Activated CD4-positive, alpha-beta memory T cell treated with anti-CD3 and anti-CD28 coated beads for 36 hours (primary cell): ENCODE measurements around the gene MALSU1. TPM values are rescaled to one million over a fixed set of nuclear protein-coding genes. Genes with fewer than 3 reads are reported as not detected.

Experiments
- CTCF ChIA-PET: fragments of 350-600 bp; sonication (Branson Sonifier 250); formaldehyde crosslinking; loops from one replicate; lab custom pipeline; 2021; ENCODE audit warnings: antibody characterized with exemption, inconsistent platforms; lab: Charles Lee
- POLR2A ChIA-PET: fragments of 350-600 bp; sonication (Branson Sonifier 250); formaldehyde crosslinking; loops from one replicate; lab custom pipeline; 2021; ENCODE audit warnings: antibody characterized with exemption; lab: Charles Lee
- DNase-seq: peaks from one replicate; pipeline ENCODE4 v3.0.0-alpha.2; 2020
- H3K27ac Mint-ChIP-seq: one replicate; pipeline ENCODE4 v1.8.0; 2021; ENCODE audit warnings: mixed read lengths
- H3K27me3 Mint-ChIP-seq: one replicate; pipeline ENCODE4 v1.8.0; 2021; ENCODE audit warnings: mixed read lengths
- H3K36me3 Mint-ChIP-seq: one replicate; pipeline ENCODE4 v1.8.0; 2021; ENCODE audit warnings: mixed read lengths
- H3K4me1 Mint-ChIP-seq: one replicate; pipeline ENCODE4 v1.8.0; 2021; ENCODE audit warnings: low read depth, mixed read lengths
- H3K4me3 Mint-ChIP-seq: one replicate; pipeline ENCODE4 v1.8.0; 2021; ENCODE audit warnings: mild to moderate bottlenecking, mixed read lengths
- H3K9me3 Mint-ChIP-seq: one replicate; pipeline ENCODE4 v1.8.0; 2021; ENCODE audit warnings: mixed read lengths
- intact Hi-C: fragments of 100-400 bp; cut with micrococcal nuclease; formaldehyde crosslinking; loops from one replicate; pipeline ENCODE4 v1.15.1; 2023
- total RNA-seq, 2 experiments: library from RNA; stranded (reverse); gene quantifications; one replicate each; pipeline ENCODE4 v1.2.3, GENCODE V29; 2021

The MALSU1 gene
- total RNA-seq, 2 experiments from 2014 or later = 100 to 101 TPM

- peaks cover 22% of the 10 kb centered on the region for H3K4me1 Mint-ChIP-seq
- no peak overlapping the region for H3K27ac Mint-ChIP-seq
- ChIA-PET POLR2A (no interaction called here), CTCF (no interaction called here)
- H3K36me3 Mint-ChIP-seq = no peaks in the 10 kb centered on the region
- DNase-seq = no peak
- H3K27me3 Mint-ChIP-seq = peaks cover 10% of the 10 kb centered on the region
- no peaks in the 10 kb centered on the region for H3K9me3 Mint-ChIP-seq
- no peak overlapping the region for H3K4me3 Mint-ChIP-seq
- intact Hi-C loops = no loop called here
Observed at GRCh38 chr7:23353172-23353571, 54.0 kb downstream of the MALSU1 start.

GRCh38 chr7:23356168-23356567, 57.0 kb downstream of the MALSU1 start:
- ChIA-PET POLR2A (interaction anchor here (0.6 to 1.0 kb wide), 5 partner anchors 8 to 91 kb away, joined by 3 to 4 read pairs (median 3); partner anchors contain the start of gene MALSU1), CTCF (interaction anchor here (0.9 to 1.4 kb wide), 2 partner anchors 17 to 84 kb away, joined by 3 to 6 read pairs; no protein-coding TSS in a partner anchor)
- H3K4me1 Mint-ChIP-seq = peaks cover 22% of the 10 kb centered on the region

GRCh38 chr7:23356726-23357125, 57.6 kb downstream of the MALSU1 start:
- CTCF ChIA-PET = no interaction called here
- H3K9me3 Mint-ChIP-seq = no peaks in the 10 kb centered on the region
- no peak overlapping the region for H3K4me3 Mint-ChIP-seq
- peak overlapping the region; percentile 3 for H3K27ac Mint-ChIP-seq
- H3K4me1 Mint-ChIP-seq = peaks cover 20% of the 10 kb centered on the region
- H3K36me3 Mint-ChIP-seq = no peaks in the 10 kb centered on the region
- intact Hi-C loops = loop anchor here (1.0 to 5.0 kb wide), 10 partner anchors 10 to 239 kb away; partner anchors contain the start of genes MALSU1 and TRA2A
- POLR2A ChIA-PET = interaction anchor here (0.6 to 1.0 kb wide), 2 partner anchors 16 to 38 kb away, joined by 3 read pairs; no protein-coding TSS in a partner anchor
- peaks cover 13% of the 10 kb centered on the region for H3K27me3 Mint-ChIP-seq
- DNase-seq = peak; percentile 24

More at GRCh38 chr7:23356168-23356567, 57.0 kb downstream of the MALSU1 start:
- no peak overlapping the region for H3K4me3 Mint-ChIP-seq
- no peak overlapping the region for H3K27ac Mint-ChIP-seq
- H3K36me3 Mint-ChIP-seq = no peaks in the 10 kb centered on the region
- intact Hi-C loops = loop anchor here (1.0 to 5.0 kb wide), 5 partner anchors 10 to 176 kb away; partner anchors contain the start of genes MALSU1 and TRA2A
- no peaks in the 10 kb centered on the region for H3K9me3 Mint-ChIP-seq
- no peak for DNase-seq
- H3K27me3 Mint-ChIP-seq = peaks cover 13% of the 10 kb centered on the region

DNA sequence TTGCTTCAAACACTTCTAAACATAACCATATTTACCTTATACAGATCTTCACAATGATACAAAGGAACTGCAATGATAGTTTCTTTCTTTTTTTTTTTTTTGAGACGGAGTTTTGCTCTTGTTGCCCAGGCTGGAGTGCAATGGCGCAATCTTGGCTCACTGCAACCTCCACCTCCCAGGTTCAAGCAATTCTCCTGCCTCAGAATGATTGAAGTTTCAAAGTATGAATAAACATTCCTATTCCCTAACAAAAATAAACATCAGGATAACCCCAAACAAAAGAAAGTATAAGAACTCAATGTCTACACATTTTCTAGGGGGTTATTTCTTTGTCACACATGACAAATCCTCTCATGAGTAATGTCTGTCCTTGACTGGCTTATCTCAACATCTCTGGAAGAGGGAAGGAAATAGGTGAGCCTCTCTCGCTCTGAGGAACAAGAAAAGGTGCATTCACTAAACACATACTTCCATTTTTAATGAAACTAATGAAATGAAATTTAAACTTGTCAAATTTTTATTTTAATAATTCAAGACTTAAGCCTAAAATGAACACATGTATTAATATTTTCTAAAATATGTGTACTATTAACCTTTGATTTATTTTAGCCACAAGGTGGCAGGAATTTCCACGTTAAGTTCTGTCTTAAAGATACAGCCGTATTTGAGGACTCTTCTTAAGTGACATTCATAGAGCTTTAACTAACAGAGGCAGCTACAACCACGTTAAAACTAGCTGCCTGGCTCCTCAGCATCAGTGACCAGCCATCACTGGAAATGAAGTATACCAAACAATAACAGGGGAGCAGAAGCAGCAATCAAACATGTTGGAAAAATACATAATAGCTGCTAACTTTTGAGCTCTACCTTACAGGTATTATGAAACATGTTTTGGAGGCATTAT, 58.3 kb downstream of the MALSU1 start:
- peaks cover 20% of the 10 kb centered on the region for H3K4me1 Mint-ChIP-seq
- no peaks in the 10 kb centered on the region for H3K36me3 Mint-ChIP-seq
- intact Hi-C loops = loop anchor here (1.0 to 5.0 kb wide), 8 partner anchors 16 to 238 kb away; partner anchors contain the start of genes MALSU1 and TRA2A
- H3K9me3 Mint-ChIP-seq = no peaks in the 10 kb centered on the region
- POLR2A ChIA-PET = interaction anchor here (0.9 to 1.5 kb wide), 3 partner anchors 13 to 110 kb away, joined by 3 to 9 read pairs (median 5); no protein-coding TSS in a partner anchor
- no peak overlapping the region for H3K27ac Mint-ChIP-seq
- H3K27me3 Mint-ChIP-seq = peaks cover 17% of the 10 kb centered on the region
- no peak for DNase-seq
- H3K4me3 Mint-ChIP-seq = no peak overlapping the region
- CTCF ChIA-PET = interaction anchor here (0.5 to 2.3 kb wide), 29 partner anchors 10 to 1424 kb away, joined by 3 to 44 read pairs (median 4); partner anchors contain the start of gene IGF2BP3

DNA sequence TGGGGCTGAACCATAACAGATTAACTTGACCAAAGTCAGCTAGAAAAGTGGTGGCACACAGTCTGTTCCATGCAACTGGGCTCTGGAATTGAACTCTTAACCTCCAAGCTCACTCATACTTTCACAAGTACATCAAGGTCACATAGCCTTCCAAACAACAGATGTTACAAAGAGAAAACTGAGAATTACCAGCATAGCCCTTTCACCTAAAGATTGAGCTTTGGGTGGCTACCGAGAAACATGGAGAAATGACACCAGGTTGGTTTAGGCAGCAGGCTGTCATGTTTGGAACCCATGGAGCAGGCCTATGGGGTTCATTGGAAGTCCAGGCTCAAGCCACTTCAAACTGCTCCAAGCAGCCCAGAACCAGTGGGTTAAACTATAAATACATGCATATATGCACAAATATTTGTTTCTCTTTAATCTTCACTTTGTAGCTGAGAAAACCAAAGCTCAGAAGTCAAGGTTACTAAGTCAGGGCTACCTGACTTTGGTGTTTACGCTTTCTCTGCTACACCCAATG, 59.1 kb downstream of the MALSU1 start:
- ChIA-PET POLR2A (interaction anchor here (0.9 to 1.5 kb wide), 4 partner anchors 12 to 172 kb away, joined by 3 to 9 read pairs (median 4); no protein-coding TSS in a partner anchor), CTCF (interaction anchor here (0.5 to 2.3 kb wide), 29 partner anchors 11 to 1425 kb away, joined by 3 to 44 read pairs (median 4); partner anchors contain the start of gene IGF2BP3)
- Mint-ChIP-seq H3K36me3 (no peaks in the 10 kb centered on the region), H3K27me3 (peaks cover 17% of the 10 kb centered on the region), H3K27ac (no peak overlapping the region), H3K4me1 (peaks cover 20% of the 10 kb centered on the region), H3K9me3 (no peaks in the 10 kb centered on the region), H3K4me3 (no peak overlapping the region)
- intact Hi-C loops = loop anchor here (5.0 kb wide), 1 partner anchor 174 kb away; the partner anchor contains the start of gene TRA2A
- no peak for DNase-seq

Other genes with a start within 250 kb of the MALSU1 start
- gene KLHL7, start 193.6 kb upstream of the MALSU1 start, total RNA-seq = 10 to 100 TPM; 24.3 to 24.8 TPM
- gene NUP42, start 117.3 kb upstream of the MALSU1 start, total RNA-seq = 10 to 100 TPM; 24.1 to 31.7 TPM
- gene GPNMB, start 52.6 kb upstream of the MALSU1 start, total RNA-seq = under 1 TPM in 1 of 2 experiments, not detected in 1; 0.43 TPM
- gene IGF2BP3, start 171.2 kb downstream of the MALSU1 start, total RNA-seq = under 1 TPM; 0.19 to 0.24 TPM
- gene TRA2A, start 232.6 kb downstream of the MALSU1 start, total RNA-seq = 10 to 100 TPM; 75.4 to 77.8 TPM